SK-MEL-5 (cell line): ENCODE results near the gene ZDHHC24. TPM values are rescaled to one million over a fixed set of nuclear protein-coding genes. Genes with fewer than 3 reads are reported as not detected.
A peak's percentile ranks its signal among the peaks of the same experiment; 100 is the strongest.

Source experiments
- DNase-seq: peaks from one replicate; pipeline ENCODE4 v3.0.0-alpha.2; 2016; ENCODE audit warnings: low read depth, low spot score
- in situ Hi-C: cut with HindIII; loops from 2 replicates; pipeline ENCODE4 v1.10.0; 2016; ENCODE audit warnings: low sequenced_read_pairs, high pct_unique_total_duplicates, low pct_unique_long_range_greater_than_20kb
- total RNA-seq: library from RNA; depleted of rRNA; stranded (reverse); fragments of >200 nt; shearing (Covaris generic); gene quantifications from 2 replicates; pipeline ENCODE4 v1.2.3, GENCODE V29; 2014

ZDHHC24 gene
- total RNA-seq, 1 experiment from 2014 or later = 26.8 TPM

DNA sequence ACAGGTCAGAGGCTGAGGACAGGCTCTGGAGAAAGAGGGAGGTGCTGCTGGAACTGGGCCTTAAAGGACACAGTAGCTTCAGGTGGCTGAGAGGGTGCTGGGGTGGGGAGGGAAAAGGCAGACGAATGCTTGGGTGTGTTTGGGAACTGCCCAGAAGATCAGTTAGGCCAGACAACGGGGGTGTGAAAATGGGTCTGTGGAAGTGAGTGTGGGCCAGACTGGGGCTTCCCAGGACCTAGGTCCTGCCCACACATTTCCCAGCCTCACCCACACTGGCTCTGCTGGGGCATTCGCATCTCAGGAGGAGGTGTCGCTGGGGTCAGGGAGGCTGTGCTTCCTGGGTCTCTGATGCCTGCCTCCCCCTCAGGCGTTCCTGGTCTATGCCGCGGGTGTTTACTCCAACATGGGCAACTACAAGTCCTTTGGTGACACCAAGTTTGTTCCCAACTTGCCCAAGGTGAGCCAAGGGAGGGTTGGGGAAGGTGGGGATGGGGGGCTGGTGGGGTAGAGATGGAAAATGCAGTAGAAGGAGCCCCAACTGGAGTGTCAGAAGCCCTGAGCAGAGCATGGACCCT is 61.0 kb downstream of the ZDHHC24 start:
- DNase-seq = no peak
- in situ Hi-C loops = no loop called here

DNA sequence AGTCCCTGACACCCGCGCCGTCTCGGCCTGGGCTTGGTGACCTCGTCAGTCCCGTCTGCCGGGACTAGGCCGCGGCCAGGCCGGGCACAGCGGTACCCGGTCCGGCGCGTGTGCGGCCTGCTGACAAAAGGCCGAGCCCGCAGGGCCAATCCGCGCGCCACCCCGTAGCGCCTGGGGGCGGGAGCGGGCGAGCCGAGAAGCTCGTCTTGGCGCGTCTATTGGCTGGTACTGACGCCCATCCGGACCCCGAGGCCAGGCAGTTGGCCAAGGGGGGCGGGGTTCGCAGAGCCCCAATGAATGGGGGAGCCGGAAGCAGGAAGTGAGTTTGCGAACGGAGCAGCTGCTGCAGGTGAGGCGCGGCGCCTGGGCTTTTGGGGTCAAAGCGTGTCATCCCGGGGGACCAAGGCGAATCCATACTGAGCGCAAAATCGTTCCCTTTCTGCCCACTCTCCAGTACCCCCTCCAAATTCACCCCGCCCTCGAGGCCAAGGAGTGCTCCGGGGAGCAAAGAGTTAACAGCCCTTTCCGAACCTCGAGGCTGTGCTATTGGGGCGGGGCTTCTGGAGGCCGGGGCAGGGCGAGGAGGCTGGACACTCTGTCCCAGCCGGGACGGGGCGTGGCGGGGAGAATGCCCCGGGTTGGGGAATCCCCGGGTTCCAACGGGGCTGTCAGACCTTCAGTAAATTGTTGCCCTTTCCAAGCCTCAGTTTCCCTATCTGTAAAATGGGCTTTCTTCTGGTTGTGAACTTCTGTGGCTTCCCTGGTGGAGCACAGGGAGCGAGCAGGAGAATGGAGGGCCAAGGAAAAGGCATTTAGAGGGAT is 65.5 kb downstream of the ZDHHC24 start, which contains the start of gene DPP3:
DPP3 (plus strand) TSS at position 318 of the 822 bp plus-strand sequence. CDS start 1,767 bp downstream, outside the sequence.
- in situ Hi-C loops = no loop called here
- DNase-seq = peak; percentile 91

DNA sequence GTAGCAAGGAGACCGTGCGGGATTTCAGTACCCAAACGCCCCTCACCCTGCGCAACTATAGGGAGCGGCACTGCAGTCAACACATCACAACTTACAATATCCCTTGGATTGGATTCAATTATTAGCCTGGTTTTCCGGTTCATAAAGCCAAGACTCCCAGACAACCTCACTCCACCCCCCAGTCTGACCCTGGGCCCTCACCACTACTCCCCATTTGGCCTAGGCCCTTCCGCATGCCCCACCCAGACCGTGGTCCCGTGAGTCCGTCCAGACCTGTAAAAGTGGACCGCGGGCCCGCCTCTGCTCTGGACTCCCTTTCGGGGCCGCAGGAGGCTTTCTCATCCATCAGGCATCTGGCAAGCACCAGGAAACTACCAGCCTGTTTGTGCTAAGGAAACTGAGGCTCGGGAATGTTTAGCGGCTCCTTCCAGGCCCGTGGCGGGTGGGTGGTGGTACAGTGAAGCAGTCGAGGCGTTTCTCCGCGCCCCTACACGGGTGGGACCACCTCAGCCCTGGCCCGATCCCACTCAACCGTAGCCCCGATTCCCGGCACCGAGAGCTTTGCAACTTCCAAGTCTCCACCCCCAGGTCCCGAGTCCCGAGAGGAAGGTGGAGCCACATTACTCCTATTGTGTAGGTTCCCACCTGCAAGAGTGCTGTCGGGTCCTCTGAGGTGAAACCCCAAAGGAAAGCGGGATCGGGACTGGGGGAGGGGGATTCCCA is 66.3 kb downstream of the ZDHHC24 start:
- in situ Hi-C loops = no loop called here
- DNase-seq = no peak

GRCh38 chr11:66478729-66479393 is 67.0 kb downstream of the ZDHHC24 start:
- in situ Hi-C loops = no loop called here
- DNase-seq = peak; percentile 26

DNA sequence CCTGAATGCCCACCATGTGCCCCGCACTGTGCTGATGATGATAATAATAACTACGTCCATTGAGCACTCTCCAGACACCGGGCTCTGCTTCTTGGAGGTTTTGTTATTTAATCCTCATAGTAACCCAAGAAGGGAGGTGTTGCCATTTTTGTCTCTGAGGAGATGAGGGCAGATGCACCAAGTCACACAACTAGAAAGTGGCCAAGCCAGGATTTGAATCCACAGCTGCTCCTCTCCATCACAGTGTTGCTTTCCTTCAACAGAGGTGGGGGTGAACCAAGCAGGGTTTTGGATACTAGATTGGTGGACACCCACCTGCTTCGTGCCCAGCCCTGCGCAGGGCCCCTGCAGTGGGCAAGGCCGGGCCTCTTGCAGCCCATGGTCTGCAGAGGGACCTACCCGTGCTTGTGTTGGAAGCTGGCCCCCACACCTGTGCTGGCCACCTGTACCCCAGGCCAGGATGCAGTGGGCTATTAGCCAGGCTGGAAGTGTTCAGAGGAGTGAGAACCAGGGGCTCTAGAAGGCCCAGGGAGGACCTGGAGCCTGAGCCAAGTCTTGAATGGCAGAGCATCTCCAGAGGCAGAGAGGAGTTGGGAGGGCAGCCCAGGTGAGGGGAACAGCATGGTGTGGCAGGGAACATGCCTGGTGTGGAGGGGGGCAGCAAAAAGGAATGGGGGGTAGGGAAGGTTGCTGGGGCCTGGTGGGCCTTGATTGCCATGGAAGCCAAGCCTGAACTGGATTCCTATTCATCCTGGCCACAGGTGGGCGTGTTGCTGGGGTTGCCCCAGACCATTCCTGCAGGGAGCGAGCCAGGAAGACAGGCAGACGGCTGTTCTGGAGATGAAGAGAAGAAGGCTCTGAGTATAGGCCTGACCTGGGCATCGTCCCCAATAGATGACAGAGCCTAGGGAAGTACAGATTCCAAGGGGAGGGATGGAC is 68.3 kb downstream of the ZDHHC24 start:
- in situ Hi-C loops = no loop called here
- DNase-seq = no peak

- peak; percentile 10 for DNase-seq
- in situ Hi-C loops = no loop called here
Measured at GRCh38 chr11:66476841-66477251, 69.0 kb downstream of the ZDHHC24 start.

DNA sequence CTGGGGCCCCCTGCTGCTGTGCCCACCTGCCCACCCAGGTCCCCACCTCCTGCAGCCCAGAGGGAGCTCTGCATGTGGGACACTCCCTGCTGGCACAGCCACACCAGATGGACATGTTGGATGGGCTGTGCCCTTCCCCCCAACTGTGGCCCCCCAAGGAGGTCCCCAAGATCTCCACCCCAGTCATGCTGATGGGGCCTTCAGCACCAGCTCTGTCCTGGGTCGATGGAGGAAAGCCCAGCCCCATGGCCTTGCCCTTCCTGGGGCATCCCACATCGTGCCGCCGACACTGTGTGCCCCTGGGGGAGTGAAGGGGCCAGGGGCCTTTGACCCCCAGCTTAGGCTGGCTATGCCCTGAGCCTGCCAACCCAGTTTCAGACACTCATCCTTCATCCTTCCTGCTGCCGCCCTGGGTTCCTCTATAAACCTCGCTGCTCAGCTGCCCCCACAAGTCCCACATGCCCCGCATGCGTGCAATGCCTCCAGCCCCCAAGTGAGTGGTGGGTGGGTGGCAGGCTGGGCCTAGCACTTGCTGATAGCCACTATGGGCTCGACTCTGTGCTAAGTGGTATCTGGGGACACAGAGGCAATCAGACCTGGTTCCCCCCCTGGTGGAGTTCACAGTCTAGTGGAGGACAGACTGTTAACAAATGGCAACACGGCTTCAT is 69.5 kb downstream of the ZDHHC24 start:
- in situ Hi-C loops = no loop called here
- DNase-seq = no peak

DNA sequence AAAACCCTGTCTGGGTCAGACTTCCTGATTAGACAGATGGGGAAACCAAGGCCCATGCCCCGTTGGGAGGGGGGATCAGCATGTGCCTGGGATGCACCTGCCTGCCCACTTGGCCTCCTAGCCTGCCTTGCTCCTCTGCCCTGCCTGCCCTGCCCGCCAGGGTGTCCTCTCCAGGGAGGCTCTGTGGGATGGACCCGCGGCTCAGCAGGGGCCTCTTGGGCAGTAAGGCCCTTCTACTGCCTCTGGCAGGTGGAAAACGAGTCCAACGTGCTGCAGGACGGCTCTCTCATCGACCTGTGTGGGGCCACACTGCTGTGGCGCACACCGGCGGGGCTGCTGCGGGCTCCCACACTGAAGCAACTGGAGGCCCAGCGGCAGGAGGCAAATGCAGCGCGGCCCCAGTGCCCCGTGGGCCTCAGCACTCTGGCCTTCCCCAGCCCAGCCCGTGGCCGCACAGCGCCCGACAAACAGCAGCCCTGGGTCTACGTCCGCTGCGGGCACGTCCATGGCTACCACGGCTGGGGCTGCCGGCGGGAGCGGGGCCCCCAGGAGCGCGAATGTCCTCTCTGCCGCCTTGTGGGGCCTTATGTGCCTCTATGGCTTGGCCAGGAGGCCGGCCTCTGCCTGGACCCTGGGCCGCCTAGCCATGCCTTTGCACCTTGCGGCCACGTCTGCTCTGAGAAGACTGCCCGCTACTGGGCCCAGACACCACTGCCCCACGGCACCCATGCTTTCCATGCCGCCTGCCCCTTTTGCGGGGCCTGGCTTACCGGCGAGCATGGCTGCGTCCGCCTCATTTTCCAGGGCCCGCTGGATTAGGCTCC is 70.3 kb downstream of the ZDHHC24 start:
- in situ Hi-C loops = no loop called here

GRCh38 chr11:66473608-66474515 is 72.0 kb downstream of the ZDHHC24 start:
- in situ Hi-C loops = no loop called here
- no peak for DNase-seq

More for the DNA sequence above, 70.3 kb downstream of the ZDHHC24 start:
- DNase-seq = no peak

DNA sequence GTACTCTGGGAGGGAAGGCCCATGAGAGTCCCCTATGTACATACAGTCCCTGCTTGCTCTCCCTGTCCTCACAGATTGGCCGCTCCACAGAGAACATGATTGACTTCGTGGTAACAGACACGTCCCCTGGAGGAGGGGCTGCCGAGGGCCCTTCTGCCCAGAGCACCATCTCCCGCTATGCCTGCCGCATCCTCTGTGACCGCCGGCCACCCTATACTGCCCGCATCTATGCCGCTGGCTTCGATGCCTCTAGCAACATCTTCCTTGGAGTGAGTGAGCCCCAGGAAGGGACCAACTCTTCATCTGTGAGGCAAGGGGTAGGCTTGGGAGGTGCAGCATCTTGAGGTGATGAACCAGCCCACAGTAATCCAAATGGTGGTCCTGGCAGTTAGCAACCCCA is 72.7 kb downstream of the ZDHHC24 start:
- in situ Hi-C loops = no loop called here

DNA sequence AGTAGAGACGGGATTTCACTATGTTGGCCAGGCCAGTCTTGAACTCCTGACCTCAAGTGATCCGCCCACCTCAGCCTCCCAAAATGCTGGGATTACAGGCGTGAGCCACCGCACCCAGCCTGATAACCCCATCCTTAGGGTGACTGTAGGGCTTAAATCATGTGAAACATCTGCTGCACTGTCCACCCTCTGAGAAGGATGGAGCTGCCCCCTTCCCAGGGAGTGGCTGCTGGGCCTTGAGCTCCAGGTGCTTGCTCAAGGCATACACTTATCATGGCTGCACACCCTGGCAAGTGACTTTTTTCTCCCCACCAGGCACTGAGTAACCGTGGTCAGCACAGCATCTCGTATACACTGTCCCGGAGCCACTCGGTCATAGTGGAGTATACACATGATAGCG is 73.8 kb downstream of the ZDHHC24 start:
- no peak for DNase-seq
- in situ Hi-C loops = no loop called here

More for the DNA sequence above, 72.7 kb downstream of the ZDHHC24 start:
- no peak for DNase-seq

GRCh38 chr11:66471142-66471541 is 74.7 kb downstream of the ZDHHC24 start:
- DNase-seq = no peak
- in situ Hi-C loops = no loop called here
